HEK293 (cell line): ENCODE results near the gene PYGM.
A peak's percentile ranks its signal among the peaks of the same experiment; 100 is the strongest.

ENCODE experiments used
- CTCF ChIA-PET: fragments of 350-600 bp; formaldehyde crosslinking; extraction: SDS; loops from one replicate; lab custom pipeline; 2021; ENCODE audit warnings: antibody characterized with exemption; lab: Yijun Ruan, JAX
- POLR2A ChIA-PET: fragments of 300-600 bp; formaldehyde crosslinking; extraction: SDS; loops from one replicate; lab custom pipeline; 2020; ENCODE audit warnings: antibody characterized with exemption, inconsistent platforms; lab: Yijun Ruan, JAX
- H3K27ac ChIP-seq: fragments of 200-500 bp; sonication (Bioruptor generic); 2 replicates; pipeline ENCODE4 v1.5.1; 2014; ENCODE audit warnings: low read depth, low read length, control low read depth, inconsistent platforms; ENCODE audit errors: extremely low read depth
- H3K36me3 ChIP-seq, 2 experiments: fragments of 200-500 bp in 1 of 2; sonication (Bioruptor generic) in 1 of 2; 1 replicate in 1 of 2; 2 replicates in 1 of 2; pipeline ENCODE4 v1.5.1; 2014 to 2017; ENCODE audit warnings: inconsistent platforms in 2 of 2, low read length in 2 of 2; ENCODE audit not compliant: control insufficient read depth in 2 of 2, insufficient read depth in 1 of 2
- H3K4me1 ChIP-seq: fragments of 200-500 bp; sonication (Bioruptor generic); 2 replicates; pipeline ENCODE4 v1.5.1; 2014; ENCODE audit warnings: mild to moderate bottlenecking, low read length, inconsistent platforms; ENCODE audit not compliant: control insufficient read depth, insufficient read depth
- H3K4me3 ChIP-seq: 2 replicates; pipeline ENCODE4 v1.5.1; 2011; ENCODE audit warnings: low read depth, mild to moderate bottlenecking, control low read depth, low read length, moderate library complexity
- H3K9me3 ChIP-seq: fragments of 200-500 bp; sonication (Bioruptor generic); 2 replicates; pipeline ENCODE4 v1.5.1; 2014; ENCODE audit warnings: low read depth, low read length, inconsistent platforms; ENCODE audit not compliant: control insufficient read depth, insufficient read depth
- HOXA7 ChIP-seq: sonication (generic); formaldehyde crosslinking; IDR thresholded peaks from 2 replicates; pipeline ENCODE4 v1.8.1; 2022; ENCODE audit warnings: missing genetic modification reagents, borderline replicate concordance
- KLF7 ChIP-seq: fragments of 450-650 bp; formaldehyde crosslinking; IDR thresholded peaks from 2 replicates; pipeline ENCODE4 v1.5.1; 2016; ENCODE audit warnings: missing biosample characterization, missing genetic modification characterization, borderline replicate concordance
- KLF9 ChIP-seq: fragments of 450-650 bp; formaldehyde crosslinking; IDR thresholded peaks from 2 replicates; pipeline ENCODE4 v1.5.1; 2016; ENCODE audit warnings: missing biosample characterization, missing genetic modification characterization, low read depth
- MYNN ChIP-seq: fragments of 450-650 bp; formaldehyde crosslinking; IDR thresholded peaks from 2 replicates; pipeline ENCODE4 v1.5.1; 2016; ENCODE audit warnings: missing biosample characterization, missing genetic modification characterization, borderline replicate concordance
- PRDM1 ChIP-seq: fragments of 450-650 bp; formaldehyde crosslinking; IDR thresholded peaks from 2 replicates; pipeline ENCODE4; 2016; ENCODE audit warnings: missing biosample characterization, missing genetic modification characterization
- SALL2 ChIP-seq: fragments of 450-650 bp; formaldehyde crosslinking; IDR thresholded peaks from 2 replicates; pipeline ENCODE4 v1.5.0; 2017; ENCODE audit warnings: missing biosample characterization, mild to moderate bottlenecking, missing genetic modification characterization, borderline replicate concordance
- SCRT2 ChIP-seq: fragments of 450-650 bp; formaldehyde crosslinking; IDR thresholded peaks from 2 replicates; pipeline ENCODE4 v1.5.1; 2016; ENCODE audit warnings: missing biosample characterization, missing genetic modification characterization
- SP2 ChIP-seq: fragments of 450-650 bp; formaldehyde crosslinking; IDR thresholded peaks from 2 replicates; pipeline ENCODE4 v1.5.1; 2016; ENCODE audit warnings: missing biosample characterization, missing genetic modification characterization
- YY2 ChIP-seq: fragments of 450-650 bp; formaldehyde crosslinking; IDR thresholded peaks from 2 replicates; pipeline ENCODE4 v1.5.1; 2016; ENCODE audit warnings: missing biosample characterization, missing genetic modification characterization
- ZFP37 ChIP-seq: fragments of 450-650 bp; formaldehyde crosslinking; IDR thresholded peaks from 2 replicates; pipeline ENCODE4 v1.5.1; 2016; ENCODE audit warnings: missing biosample characterization, missing genetic modification characterization
- ZNF146 ChIP-seq: fragments of 450-650 bp; formaldehyde crosslinking; IDR thresholded peaks from 2 replicates; pipeline ENCODE4 v1.5.1; 2016; ENCODE audit warnings: missing biosample characterization, missing genetic modification characterization
- ZNF155 ChIP-seq: fragments of 450-650 bp; formaldehyde crosslinking; IDR thresholded peaks from 2 replicates; pipeline ENCODE4 v1.5.1; 2016; ENCODE audit warnings: missing biosample characterization, missing genetic modification characterization
- ZNF157 ChIP-seq: fragments of 450-650 bp; formaldehyde crosslinking; IDR thresholded peaks from 2 replicates; pipeline ENCODE4 v1.5.1; 2016; ENCODE audit warnings: missing biosample characterization, missing genetic modification characterization
- ZNF211 ChIP-seq: fragments of 450-650 bp; formaldehyde crosslinking; IDR thresholded peaks from 2 replicates; pipeline ENCODE4 v1.5.1; 2016; ENCODE audit warnings: low read depth, missing biosample characterization, missing genetic modification characterization
- ZNF239 ChIP-seq: fragments of 450-650 bp; formaldehyde crosslinking; IDR thresholded peaks from 2 replicates; pipeline ENCODE4 v1.5.1; 2016; ENCODE audit warnings: missing biosample characterization, missing genetic modification characterization
- ZNF335 ChIP-seq: fragments of 450-650 bp; formaldehyde crosslinking; conservative IDR thresholded peaks from 2 replicates; pipeline ENCODE4 v1.5.1; 2016; ENCODE audit warnings: missing biosample characterization, missing genetic modification characterization
- ZNF776 ChIP-seq: fragments of 450-650 bp; formaldehyde crosslinking; IDR thresholded peaks from 2 replicates; pipeline ENCODE4 v1.5.0; 2017; ENCODE audit warnings: missing biosample characterization, missing genetic modification characterization, borderline replicate concordance
- TF ChIP-seq, protein P1 (sequence below): fragments of 450-650 bp; formaldehyde crosslinking; IDR thresholded peaks from 2 replicates; pipeline ENCODE4 v1.5.1; 2017; ENCODE audit warnings: missing biosample characterization, missing genetic modification characterization
- TF ChIP-seq, protein P2 (sequence below): fragments of 450-650 bp; formaldehyde crosslinking; IDR thresholded peaks from 2 replicates; pipeline ENCODE4 v1.5.1; 2016; ENCODE audit warnings: missing biosample characterization, missing genetic modification characterization
- TF ChIP-seq, protein P3 (sequence below): fragments of 450-650 bp; formaldehyde crosslinking; IDR thresholded peaks from 2 replicates; pipeline ENCODE4 v1.5.1; 2016; ENCODE audit warnings: missing biosample characterization, missing genetic modification characterization
- TF ChIP-seq, protein P4 (sequence below): fragments of 450-650 bp; formaldehyde crosslinking; IDR thresholded peaks from 2 replicates; pipeline ENCODE4 v1.5.1; 2016; ENCODE audit warnings: missing biosample characterization, missing genetic modification characterization, low read depth

The PYGM gene

DNA sequence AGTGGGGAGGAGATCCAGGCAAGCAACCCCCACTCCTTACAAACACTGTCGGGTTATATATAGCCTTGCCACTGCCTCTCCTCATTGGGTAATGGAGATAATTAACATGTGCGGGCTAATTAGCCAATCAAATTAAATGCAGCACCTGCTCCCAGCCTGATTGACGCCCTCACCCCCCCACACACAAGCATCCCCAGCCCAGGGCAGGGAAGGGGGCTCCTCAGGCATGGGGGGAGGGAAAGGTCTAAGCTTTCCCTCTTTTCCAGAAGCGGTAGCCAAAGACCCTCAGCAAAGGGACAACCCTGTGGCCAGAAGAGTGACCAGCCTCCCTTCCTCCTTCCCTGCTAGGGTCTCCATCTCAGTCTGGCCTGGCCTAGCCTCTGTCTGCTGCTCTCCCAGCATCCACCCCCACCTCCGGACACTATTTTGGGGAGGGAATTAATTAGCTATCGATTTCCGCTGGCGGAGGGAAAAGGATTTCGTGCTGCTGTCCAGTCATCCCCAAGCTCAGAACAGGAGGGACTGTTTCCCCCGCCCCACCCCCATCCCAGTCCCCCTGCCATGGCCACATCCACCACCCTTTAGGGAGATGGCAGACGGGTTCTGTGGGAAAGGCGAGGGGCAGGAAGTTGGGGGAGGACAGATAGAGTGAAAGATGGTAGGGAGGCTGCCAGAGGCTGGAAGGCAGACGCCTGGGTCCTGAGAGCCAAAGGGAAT lies 43.9 kb downstream of the PYGM start:
- 0 out of 2 replicates have a peak, but pooled peaks have one; percentile 16 for TF ChIP-seq SP2
- no peak for TF ChIP-seq ZNF239
- TF ChIP-seq, protein P1, sequence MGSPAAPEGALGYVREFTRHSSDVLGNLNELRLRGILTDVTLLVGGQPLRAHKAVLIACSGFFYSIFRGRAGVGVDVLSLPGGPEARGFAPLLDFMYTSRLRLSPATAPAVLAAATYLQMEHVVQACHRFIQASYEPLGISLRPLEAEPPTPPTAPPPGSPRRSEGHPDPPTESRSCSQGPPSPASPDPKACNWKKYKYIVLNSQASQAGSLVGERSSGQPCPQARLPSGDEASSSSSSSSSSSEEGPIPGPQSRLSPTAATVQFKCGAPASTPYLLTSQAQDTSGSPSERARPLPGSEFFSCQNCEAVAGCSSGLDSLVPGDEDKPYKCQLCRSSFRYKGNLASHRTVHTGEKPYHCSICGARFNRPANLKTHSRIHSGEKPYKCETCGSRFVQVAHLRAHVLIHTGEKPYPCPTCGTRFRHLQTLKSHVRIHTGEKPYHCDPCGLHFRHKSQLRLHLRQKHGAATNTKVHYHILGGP, result no peak
- TF ChIP-seq KLF7 (tag by site-specific recombination), result no peak
- TF ChIP-seq ZNF146 (tag by site-specific recombination), result no peak
- Histone ChIP-seq H3K36me3 (no peaks in the 10 kb centered on the region), H3K4me1 (no peaks in the 10 kb centered on the region), H3K9me3 (no peaks in the 10 kb centered on the region), H3K27ac (no peak overlapping the region), H3K4me3 (no peak overlapping the region)
- POLR2A ChIA-PET, result interaction anchor here (0.6 kb wide), 1 partner anchor 617 kb away, joined by 4 read pairs; no protein-coding TSS in a partner anchor
- CTCF ChIA-PET, result interaction anchor here (0.5 to 2.6 kb wide), 4 partner anchors 27 to 96 kb away, joined by 3 to 11 read pairs (median 4); partner anchors contain the start of gene RASGRP2

DNA sequence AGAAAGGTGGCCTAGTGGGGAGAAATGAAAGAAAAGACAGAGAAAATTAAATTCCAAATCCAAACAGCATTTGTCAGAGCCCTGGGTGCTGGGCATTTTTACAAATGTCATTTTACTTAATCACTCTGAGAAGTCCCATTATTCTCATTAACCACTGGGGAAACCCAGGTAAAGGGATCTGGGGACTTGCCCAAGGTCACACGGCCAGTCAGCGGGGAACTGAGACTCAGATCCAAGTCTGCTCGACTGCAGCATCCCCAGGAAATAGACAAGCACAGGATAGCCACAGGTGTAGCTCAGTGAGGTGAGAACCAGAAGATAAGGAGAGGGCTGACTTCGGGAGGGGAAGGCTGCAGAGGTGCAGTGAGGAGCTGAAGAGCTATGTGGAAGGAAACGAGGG lies 44.7 kb downstream of the PYGM start:
- Histone ChIP-seq H3K4me1 (no peaks in the 10 kb centered on the region), H3K27ac (no peak overlapping the region), H3K36me3 (no peaks in the 10 kb centered on the region), H3K9me3 (no peaks in the 10 kb centered on the region), H3K4me3 (no peak overlapping the region)
- ChIA-PET POLR2A (no interaction called here), CTCF (interaction anchor here (0.6 to 2.6 kb wide), 4 partner anchors 26 to 125 kb away, joined by 3 to 11 read pairs (median 4); partner anchors contain the start of gene RASGRP2)
- TF ChIP-seq ZNF776 (tag by site-specific recombination), result no peak
- TF ChIP-seq SALL2 (tag by site-specific recombination), result no peak
- TF ChIP-seq HOXA7 (CRISPR knock-in tag), result no peak
- 0 out of 2 replicates have a peak, but pooled peaks have one; percentile 40 for TF ChIP-seq SCRT2 (tag by site-specific recombination)

GRCh38 chr11:64714666-64715065 lies 45.1 kb downstream of the PYGM start:
- Histone ChIP-seq H3K9me3 (no peaks in the 10 kb centered on the region), H3K4me1 (no peaks in the 10 kb centered on the region), H3K36me3 (no peaks in the 10 kb centered on the region), H3K4me3 (no peak overlapping the region), H3K27ac (no peak overlapping the region)
- CTCF ChIA-PET, result interaction anchor here (0.6 to 2.6 kb wide), 3 partner anchors 26 to 124 kb away, joined by 3 to 11 read pairs (median 4); partner anchors contain the start of gene RASGRP2
- TF ChIP-seq ZNF155 (tag by site-specific recombination) (no peak), MYNN (tag by site-specific recombination) (no peak), ZNF157 (tag by site-specific recombination) (no peak), PRDM1 (tag by site-specific recombination) (peak; percentile 70), YY2 (tag by site-specific recombination) (no peak), KLF9 (no peak)
- POLR2A ChIA-PET, result no interaction called here

GRCh38 chr11:64713781-64714363 lies 45.9 kb downstream of the PYGM start:
- ChIA-PET CTCF (no interaction called here), POLR2A (no interaction called here)
- H3K9me3 ChIP-seq, result no peaks in the 10 kb centered on the region
- no peaks in the 10 kb centered on the region for H3K36me3 ChIP-seq
- H3K4me3 ChIP-seq, result no peak overlapping the region
- no peak overlapping the region for H3K27ac ChIP-seq
- no peaks in the 10 kb centered on the region for H3K4me1 ChIP-seq
- TF ChIP-seq, protein P2, sequence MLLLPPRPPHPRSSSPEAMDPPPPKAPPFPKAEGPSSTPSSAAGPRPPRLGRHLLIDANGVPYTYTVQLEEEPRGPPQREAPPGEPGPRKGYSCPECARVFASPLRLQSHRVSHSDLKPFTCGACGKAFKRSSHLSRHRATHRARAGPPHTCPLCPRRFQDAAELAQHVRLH (tag by site-specific recombination), result no peak
- TF ChIP-seq, protein P3, sequence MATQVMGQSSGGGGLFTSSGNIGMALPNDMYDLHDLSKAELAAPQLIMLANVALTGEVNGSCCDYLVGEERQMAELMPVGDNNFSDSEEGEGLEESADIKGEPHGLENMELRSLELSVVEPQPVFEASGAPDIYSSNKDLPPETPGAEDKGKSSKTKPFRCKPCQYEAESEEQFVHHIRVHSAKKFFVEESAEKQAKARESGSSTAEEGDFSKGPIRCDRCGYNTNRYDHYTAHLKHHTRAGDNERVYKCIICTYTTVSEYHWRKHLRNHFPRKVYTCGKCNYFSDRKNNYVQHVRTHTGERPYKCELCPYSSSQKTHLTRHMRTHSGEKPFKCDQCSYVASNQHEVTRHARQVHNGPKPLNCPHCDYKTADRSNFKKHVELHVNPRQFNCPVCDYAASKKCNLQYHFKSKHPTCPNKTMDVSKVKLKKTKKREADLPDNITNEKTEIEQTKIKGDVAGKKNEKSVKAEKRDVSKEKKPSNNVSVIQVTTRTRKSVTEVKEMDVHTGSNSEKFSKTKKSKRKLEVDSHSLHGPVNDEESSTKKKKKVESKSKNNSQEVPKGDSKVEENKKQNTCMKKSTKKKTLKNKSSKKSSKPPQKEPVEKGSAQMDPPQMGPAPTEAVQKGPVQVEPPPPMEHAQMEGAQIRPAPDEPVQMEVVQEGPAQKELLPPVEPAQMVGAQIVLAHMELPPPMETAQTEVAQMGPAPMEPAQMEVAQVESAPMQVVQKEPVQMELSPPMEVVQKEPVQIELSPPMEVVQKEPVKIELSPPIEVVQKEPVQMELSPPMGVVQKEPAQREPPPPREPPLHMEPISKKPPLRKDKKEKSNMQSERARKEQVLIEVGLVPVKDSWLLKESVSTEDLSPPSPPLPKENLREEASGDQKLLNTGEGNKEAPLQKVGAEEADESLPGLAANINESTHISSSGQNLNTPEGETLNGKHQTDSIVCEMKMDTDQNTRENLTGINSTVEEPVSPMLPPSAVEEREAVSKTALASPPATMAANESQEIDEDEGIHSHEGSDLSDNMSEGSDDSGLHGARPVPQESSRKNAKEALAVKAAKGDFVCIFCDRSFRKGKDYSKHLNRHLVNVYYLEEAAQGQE, result peak; percentile 85
- TF ChIP-seq ZNF335 (tag by site-specific recombination), result peak; percentile 83
- no peak for TF ChIP-seq ZNF211 (tag by site-specific recombination)
- TF ChIP-seq, protein P4, sequence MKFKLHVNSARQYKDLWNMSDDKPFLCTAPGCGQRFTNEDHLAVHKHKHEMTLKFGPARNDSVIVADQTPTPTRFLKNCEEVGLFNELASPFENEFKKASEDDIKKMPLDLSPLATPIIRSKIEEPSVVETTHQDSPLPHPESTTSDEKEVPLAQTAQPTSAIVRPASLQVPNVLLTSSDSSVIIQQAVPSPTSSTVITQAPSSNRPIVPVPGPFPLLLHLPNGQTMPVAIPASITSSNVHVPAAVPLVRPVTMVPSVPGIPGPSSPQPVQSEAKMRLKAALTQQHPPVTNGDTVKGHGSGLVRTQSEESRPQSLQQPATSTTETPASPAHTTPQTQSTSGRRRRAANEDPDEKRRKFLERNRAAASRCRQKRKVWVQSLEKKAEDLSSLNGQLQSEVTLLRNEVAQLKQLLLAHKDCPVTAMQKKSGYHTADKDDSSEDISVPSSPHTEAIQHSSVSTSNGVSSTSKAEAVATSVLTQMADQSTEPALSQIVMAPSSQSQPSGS (tag by site-specific recombination), result no peak
- TF ChIP-seq ZFP37 (tag by site-specific recombination), result no peak
